HCT116 (cell line): ENCODE data around the gene CAPN9. TPM values are rescaled to one million over a fixed set of nuclear protein-coding genes. Genes with fewer than 3 reads are reported as not detected.
"Not testable (repeated sequence)": the region's sequence is repeated elsewhere in the genome, so short reads cannot be mapped to it uniquely, and the experiment has no call there.

Experiments used
- ATAC-seq: fragments of 200-7000 bp; cut with Tn5 transposase; 2 replicates; pipeline ENCODE4 v1.9.1; 2020; ENCODE audit warnings: mild to moderate bottlenecking, moderate library complexity
- BruUV-seq: library from RNA; stranded (reverse); fragments of 400-500 nt; replicated peaks from 2 replicates; lab custom pipeline; 2021; lab: Mats Ljungman, UMichigan
- CTCF ChIA-PET: fragments of 300-600 bp; sonication (Branson Sonifier 250); formaldehyde crosslinking; loops from one replicate; lab custom pipeline; 2021; ENCODE audit warnings: antibody characterized with exemption; lab: Charles Lee
- POLR2A ChIA-PET: fragments of 300-600, 350-600 bp; sonication (Branson Sonifier 250); formaldehyde crosslinking; loops from one replicate; lab custom pipeline; 2021; ENCODE audit warnings: antibody characterized with exemption; lab: Charles Lee
- RAD21 ChIA-PET, 2 experiments: fragments of 300-600 bp; sonication (Branson Sonifier 250); formaldehyde crosslinking; loops; one replicate each; lab custom pipeline; 2023; ENCODE audit warnings: low total read pairs in 2 of 2; ENCODE audit not compliant: uncharacterized antibody in 2 of 2, unreplicated experiment in 2 of 2, low non-redundant PET in 1 of 2; lab: Charles Lee
- DNase-seq: peaks from one replicate; pipeline ENCODE4 v3.0.0-alpha.2; 2010; ENCODE audit warnings: low read depth, low spot score
- H2AFZ ChIP-seq: fragments of 200-600 bp; shearing (Covaris generic), sonication (generic); 2 replicates; pipeline ENCODE4 v1.6.1; 2017; ENCODE audit warnings: low read depth, mixed run types, mixed read lengths, antibody characterized with exemption, low read length; ENCODE audit not compliant: poor library complexity, severe bottlenecking
- H3K27ac ChIP-seq: 2 replicates; pipeline ENCODE4 v1.5.1; 2012; ENCODE audit warnings: low read depth, low read length
- H3K27me3 ChIP-seq: fragments of 200-600 bp; sonication (generic); 2 replicates; pipeline ENCODE4 v1.6.1; 2016; ENCODE audit warnings: mixed run types, low read length, mixed read lengths; ENCODE audit not compliant: insufficient read depth
- H3K36me3 ChIP-seq, 2 experiments: fragments of 200-500 bp in 1 of 2; fragments of 200-600 bp in 1 of 2; sonication (Bioruptor generic) in 1 of 2; sonication (generic) in 1 of 2; 2 replicates each; pipeline versions ENCODE4 v1.5.1 to v1.6.1; 2014 to 2016; ENCODE audit warnings: low read length in 2 of 2, inconsistent platforms in 1 of 2, mixed read lengths in 1 of 2, mixed run types in 1 of 2; ENCODE audit not compliant: insufficient read depth in 2 of 2, control insufficient read depth in 1 of 2
- H3K4me1 ChIP-seq, 2 experiments: fragments of 200-600 bp in 1 of 2; sonication (generic) in 1 of 2; 2 replicates each; pipeline versions ENCODE4 v1.5.1 to v1.6.1; 2012 to 2017; ENCODE audit warnings: low read length in 2 of 2, inconsistent platforms in 1 of 2, mild to moderate bottlenecking in 1 of 2, mixed read lengths in 1 of 2, mixed run types in 1 of 2, moderate library complexity in 1 of 2; ENCODE audit not compliant: insufficient read depth in 2 of 2, control insufficient read depth in 1 of 2
- H3K4me2 ChIP-seq: fragments of 200-600 bp; sonication (generic); 2 replicates; pipeline ENCODE4 v1.6.1; 2017; ENCODE audit warnings: mixed run types, low read length, mixed read lengths
- H3K4me3 ChIP-seq, 2 experiments: fragments of 200-600 bp in 1 of 2; sonication (generic) in 1 of 2; replicated peaks in 1 of 2; 2 replicates each; pipeline ENCODE4 v1.5.1; 2011 to 2016; ENCODE audit warnings: low read length in 2 of 2, control low read depth in 1 of 2, low read depth in 1 of 2, mild to moderate bottlenecking in 1 of 2, mixed read lengths in 1 of 2, mixed run types in 1 of 2
- H3K79me2 ChIP-seq: fragments of 200-600 bp; sonication (generic); 2 replicates; pipeline ENCODE4 v1.6.1; 2017; ENCODE audit warnings: mild to moderate bottlenecking, mixed run types, low read length, moderate library complexity, mixed read lengths; ENCODE audit not compliant: insufficient read depth
- H3K9ac ChIP-seq: fragments of 200-600 bp; sonication (generic); 2 replicates; pipeline ENCODE4 v1.6.1; 2016; ENCODE audit warnings: low read length, mixed read lengths
- H3K9me2 ChIP-seq: fragments of 200-600 bp; sonication (generic), shearing (Covaris generic); 2 replicates; pipeline ENCODE4 v1.6.1; 2017; ENCODE audit warnings: mixed run types, mild to moderate bottlenecking, moderate library complexity; ENCODE audit not compliant: insufficient read depth
- H3K9me3 ChIP-seq, 2 experiments: fragments of 200-500 bp in 1 of 2; fragments of 200-600 bp in 1 of 2; sonication (Bioruptor generic) in 1 of 2; sonication (generic) in 1 of 2; 2 replicates each; pipeline ENCODE4 v1.6.1; 2014 to 2017; ENCODE audit warnings: low read length in 2 of 2, mixed read lengths in 2 of 2, inconsistent platforms in 1 of 2, low read depth in 1 of 2, mild to moderate bottlenecking in 1 of 2, mixed run types in 1 of 2, moderate library complexity in 1 of 2; ENCODE audit not compliant: control insufficient read depth in 1 of 2, insufficient read depth in 1 of 2
- H4K20me1 ChIP-seq: fragments of 200-600 bp; sonication (generic), shearing (Covaris generic); 2 replicates; pipeline ENCODE4 v1.6.1; 2017; ENCODE audit warnings: mixed run types, mild to moderate bottlenecking, moderate library complexity; ENCODE audit not compliant: insufficient read depth
- CBX3 ChIP-seq: IDR thresholded peaks from 2 replicates; pipeline ENCODE4 v1.6.1; 2012; ENCODE audit warnings: low read depth
- CEBPB ChIP-seq: IDR thresholded peaks from 2 replicates; pipeline ENCODE4 v1.6.1; 2012; ENCODE audit warnings: low read depth
- EGR1 ChIP-seq: IDR thresholded peaks from 2 replicates; pipeline ENCODE4 v1.6.1; 2012; ENCODE audit warnings: low read depth
- ELF1 ChIP-seq: IDR thresholded peaks from 2 replicates; pipeline ENCODE4 v1.6.1; 2012; ENCODE audit warnings: low read depth, borderline replicate concordance
- EZH2phosphoT487 ChIP-seq: fragments of 200-600 bp; IDR thresholded peaks from 2 replicates; pipeline ENCODE4 v1.6.1; 2018; ENCODE audit warnings: antibody characterized with exemption, borderline replicate concordance
- JUND ChIP-seq: IDR thresholded peaks from 2 replicates; pipeline ENCODE4 v1.6.1; 2012
- POLR2A ChIP-seq: IDR thresholded peaks from 2 replicates; pipeline ENCODE4 v1.7.0; 2011; ENCODE audit warnings: borderline replicate concordance; ENCODE audit not compliant: insufficient read depth, insufficient read length; ENCODE audit errors: extremely low read depth
- POLR2AphosphoS5 ChIP-seq: IDR thresholded peaks from 2 replicates; pipeline ENCODE4 v1.6.1; 2011; ENCODE audit warnings: mild to moderate bottlenecking, low read depth, low read length, moderate library complexity
- RAD21 ChIP-seq: IDR thresholded peaks from 2 replicates; pipeline ENCODE4 v1.6.1; 2012; ENCODE audit warnings: low read depth, mild to moderate bottlenecking
- SIN3A ChIP-seq: IDR thresholded peaks from 2 replicates; pipeline ENCODE4 v1.6.1; 2012; ENCODE audit warnings: low read depth
- SP1 ChIP-seq: IDR thresholded peaks from 2 replicates; pipeline ENCODE4 v1.6.1; 2012; ENCODE audit warnings: low read depth
- SRF ChIP-seq: IDR thresholded peaks from 2 replicates; pipeline ENCODE4 v1.6.1; 2012; ENCODE audit warnings: low read depth
- TCF7L2 ChIP-seq: IDR thresholded peaks from 2 replicates; pipeline ENCODE4 v1.7.0; 2011; ENCODE audit warnings: borderline replicate concordance, inconsistent platforms; ENCODE audit not compliant: insufficient read depth, insufficient read length; ENCODE audit errors: extremely low read depth
- YY1 ChIP-seq: IDR thresholded peaks from 2 replicates; pipeline ENCODE4 v1.6.1; 2011; ENCODE audit warnings: low read length, low read depth, moderate library complexity, mild to moderate bottlenecking; ENCODE audit not compliant: insufficient replicate concordance; ENCODE audit errors: extremely low read depth
- ZFX ChIP-seq: fragments of 450-650 bp; IDR thresholded peaks from 2 replicates; pipeline ENCODE4 v1.6.1; 2017
- ZNF274 ChIP-seq: fragments of 200-500 bp; sonication (Bioruptor generic); IDR thresholded peaks from 2 replicates; pipeline ENCODE4 v1.6.1; 2014; ENCODE audit warnings: mild to moderate bottlenecking, low read depth, low read length, inconsistent platforms
- intact Hi-C: fragments of 100-400 bp; cut with micrococcal nuclease; formaldehyde crosslinking; loops from 2 replicates; pipeline ENCODE4 v1.10.0; 2022
- total RNA-seq: library from RNA; stranded (reverse); gene quantifications from one replicate; pipeline ENCODE4 v1.2.1, GENCODE V29; 2021; ENCODE audit not compliant: unreplicated experiment
- TF ChIP-seq, protein P1 (sequence below), 3 experiments: fragments of 200-600 bp in 1 of 3; sonication (generic) in 1 of 3; IDR thresholded peaks in 2 of 3; conservative IDR thresholded peaks in 1 of 3; 2 replicates each; pipeline ENCODE4 v1.5.1; 2012 to 2017; ENCODE audit warnings: low read depth in 2 of 3, low read length in 2 of 3, antibody characterized with exemption in 1 of 3, borderline replicate concordance in 1 of 3, control low read depth in 1 of 3, mild to moderate bottlenecking in 1 of 3, mixed read lengths in 1 of 3, mixed run types in 1 of 3, moderate library complexity in 1 of 3; ENCODE audit not compliant: insufficient read depth in 1 of 3
- TF ChIP-seq, protein P2 (sequence below): IDR thresholded peaks from 2 replicates; pipeline ENCODE4 v1.6.1; 2012; ENCODE audit warnings: low read depth
- TF ChIP-seq, protein P3 (sequence below): IDR thresholded peaks from 2 replicates; pipeline ENCODE4 v1.6.1; 2012

CAPN9 gene
- total RNA-seq, 1 experiment from 2014 or later, result not detected

DNA sequence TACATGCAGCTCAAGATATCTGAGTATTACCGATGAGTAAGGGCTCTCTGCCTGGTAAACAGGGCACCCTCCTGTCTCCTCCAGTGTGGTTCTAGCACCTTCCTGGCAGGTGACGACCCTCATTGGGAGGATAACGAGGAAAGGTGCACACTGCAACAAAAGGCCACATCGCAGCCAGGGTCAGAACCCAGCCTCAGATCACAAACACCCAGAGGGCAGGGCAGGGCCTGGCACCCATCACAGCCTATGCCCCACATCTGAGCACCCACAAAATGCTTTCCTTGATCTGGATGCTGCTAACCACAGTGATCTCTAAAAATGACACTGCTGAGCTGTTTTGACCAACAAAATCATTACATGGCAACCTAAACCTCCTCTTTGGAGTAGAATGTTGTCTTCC is 97.4 kb downstream of the CAPN9 start:
- Histone ChIP-seq H3K9me3 (no peaks in the 10 kb centered on the region), H3K27ac (no peak overlapping the region), H3K4me3 (no peak overlapping the region), H3K4me1 (peaks cover 9 to 10% of the 10 kb centered on the region in 2 experiments), H3K79me2 (no peaks in the 10 kb centered on the region; the same call in 1 of the 2 replicates), H3K4me2 (no peak overlapping the region), H3K27me3 (no peaks in the 10 kb centered on the region), H4K20me1 (no peaks in the 10 kb centered on the region), H3K9me2 (no peaks in the 10 kb centered on the region), H3K36me3 (peaks cover 0 to 7% of the 10 kb centered on the region in 2 experiments; a peak in 2 of 4 replicates), H2AFZ (no peak overlapping the region), H3K9ac (no peak overlapping the region)
- ChIA-PET CTCF (no interaction called here), POLR2A (no interaction called here), RAD21 (no interaction called here)
- DNase-seq (no peak), ATAC-seq (no peak)
- intact Hi-C loops, result no loop called here
- TF ChIP-seq YY1 (no peak), TCF7L2 (no peak), CBX3 (no peak), SIN3A (no peak), JUND (no peak), SRF (no peak), ZNF274 (no peak), RAD21 (no peak), EGR1 (no peak), POLR2AphosphoS5 (no peak), EZH2phosphoT487 (no peak), ZFX (no peak), POLR2A (no peak), SP1 (no peak), ELF1 (no peak), CEBPB (no peak)
- TF ChIP-seq, protein P1, sequence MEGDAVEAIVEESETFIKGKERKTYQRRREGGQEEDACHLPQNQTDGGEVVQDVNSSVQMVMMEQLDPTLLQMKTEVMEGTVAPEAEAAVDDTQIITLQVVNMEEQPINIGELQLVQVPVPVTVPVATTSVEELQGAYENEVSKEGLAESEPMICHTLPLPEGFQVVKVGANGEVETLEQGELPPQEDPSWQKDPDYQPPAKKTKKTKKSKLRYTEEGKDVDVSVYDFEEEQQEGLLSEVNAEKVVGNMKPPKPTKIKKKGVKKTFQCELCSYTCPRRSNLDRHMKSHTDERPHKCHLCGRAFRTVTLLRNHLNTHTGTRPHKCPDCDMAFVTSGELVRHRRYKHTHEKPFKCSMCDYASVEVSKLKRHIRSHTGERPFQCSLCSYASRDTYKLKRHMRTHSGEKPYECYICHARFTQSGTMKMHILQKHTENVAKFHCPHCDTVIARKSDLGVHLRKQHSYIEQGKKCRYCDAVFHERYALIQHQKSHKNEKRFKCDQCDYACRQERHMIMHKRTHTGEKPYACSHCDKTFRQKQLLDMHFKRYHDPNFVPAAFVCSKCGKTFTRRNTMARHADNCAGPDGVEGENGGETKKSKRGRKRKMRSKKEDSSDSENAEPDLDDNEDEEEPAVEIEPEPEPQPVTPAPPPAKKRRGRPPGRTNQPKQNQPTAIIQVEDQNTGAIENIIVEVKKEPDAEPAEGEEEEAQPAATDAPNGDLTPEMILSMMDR (IDR thresholded peaks at IDR 0.05 in 2 of 3, conservative IDR thresholded peaks at IDR 0.05 in 1 of 3; ENCODE audit: borderline replicate concordance in 1 of 3, insufficient read depth in 1 of 3, low read depth in 2 of 3, low read length in 2 of 3), result no peak
- TF ChIP-seq, protein P2, sequence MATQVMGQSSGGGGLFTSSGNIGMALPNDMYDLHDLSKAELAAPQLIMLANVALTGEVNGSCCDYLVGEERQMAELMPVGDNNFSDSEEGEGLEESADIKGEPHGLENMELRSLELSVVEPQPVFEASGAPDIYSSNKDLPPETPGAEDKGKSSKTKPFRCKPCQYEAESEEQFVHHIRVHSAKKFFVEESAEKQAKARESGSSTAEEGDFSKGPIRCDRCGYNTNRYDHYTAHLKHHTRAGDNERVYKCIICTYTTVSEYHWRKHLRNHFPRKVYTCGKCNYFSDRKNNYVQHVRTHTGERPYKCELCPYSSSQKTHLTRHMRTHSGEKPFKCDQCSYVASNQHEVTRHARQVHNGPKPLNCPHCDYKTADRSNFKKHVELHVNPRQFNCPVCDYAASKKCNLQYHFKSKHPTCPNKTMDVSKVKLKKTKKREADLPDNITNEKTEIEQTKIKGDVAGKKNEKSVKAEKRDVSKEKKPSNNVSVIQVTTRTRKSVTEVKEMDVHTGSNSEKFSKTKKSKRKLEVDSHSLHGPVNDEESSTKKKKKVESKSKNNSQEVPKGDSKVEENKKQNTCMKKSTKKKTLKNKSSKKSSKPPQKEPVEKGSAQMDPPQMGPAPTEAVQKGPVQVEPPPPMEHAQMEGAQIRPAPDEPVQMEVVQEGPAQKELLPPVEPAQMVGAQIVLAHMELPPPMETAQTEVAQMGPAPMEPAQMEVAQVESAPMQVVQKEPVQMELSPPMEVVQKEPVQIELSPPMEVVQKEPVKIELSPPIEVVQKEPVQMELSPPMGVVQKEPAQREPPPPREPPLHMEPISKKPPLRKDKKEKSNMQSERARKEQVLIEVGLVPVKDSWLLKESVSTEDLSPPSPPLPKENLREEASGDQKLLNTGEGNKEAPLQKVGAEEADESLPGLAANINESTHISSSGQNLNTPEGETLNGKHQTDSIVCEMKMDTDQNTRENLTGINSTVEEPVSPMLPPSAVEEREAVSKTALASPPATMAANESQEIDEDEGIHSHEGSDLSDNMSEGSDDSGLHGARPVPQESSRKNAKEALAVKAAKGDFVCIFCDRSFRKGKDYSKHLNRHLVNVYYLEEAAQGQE, result no peak
- TF ChIP-seq, protein P3, sequence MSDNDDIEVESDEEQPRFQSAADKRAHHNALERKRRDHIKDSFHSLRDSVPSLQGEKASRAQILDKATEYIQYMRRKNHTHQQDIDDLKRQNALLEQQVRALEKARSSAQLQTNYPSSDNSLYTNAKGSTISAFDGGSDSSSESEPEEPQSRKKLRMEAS, result no peak
- no TSS peak for BruUV-seq

DNA sequence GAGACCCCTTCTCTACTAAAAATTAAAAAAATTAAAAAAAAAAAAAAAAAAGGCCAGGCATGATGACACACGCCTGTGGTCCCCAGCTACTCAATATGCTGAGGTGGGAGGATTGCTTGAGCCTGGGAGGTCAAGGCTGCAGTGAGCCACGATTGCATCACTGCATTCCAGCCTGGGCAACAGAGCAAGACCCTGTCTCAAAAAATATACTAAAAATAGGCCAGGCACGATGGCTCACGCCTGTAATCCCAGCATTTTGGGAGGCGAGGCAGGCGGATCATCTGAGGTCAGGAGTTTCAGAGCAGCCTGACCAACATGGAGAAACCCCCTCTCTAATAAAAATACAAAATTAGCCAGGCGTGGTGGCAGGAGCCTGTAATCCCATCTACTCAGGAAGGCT is 98.0 kb downstream of the CAPN9 start:
- RAD21 ChIA-PET, POLR2A ChIA-PET, BruUV-seq, H3K9me2 ChIP-seq, H3K9ac ChIP-seq, DNase-seq, ATAC-seq, H2AFZ ChIP-seq, H3K27ac ChIP-seq, H3K36me3 ChIP-seq, H3K27me3 ChIP-seq, H3K4me3 ChIP-seq, CTCF ChIA-PET, intact Hi-C loops, H4K20me1 ChIP-seq, H3K79me2 ChIP-seq, H3K4me2 ChIP-seq, H3K9me3 ChIP-seq: not testable (repeated sequence)
- H3K4me1 ChIP-seq, result peaks cover 16% of the 10 kb centered on the region in 2 experiments
